ENCODE measurements around the gene CD79B. TPM values are rescaled to one million over a fixed set of nuclear protein-coding genes. Genes with fewer than 3 reads are reported as not detected.

CD79B gene
- total RNA-seq, 1 donor from 2014 or later = not detected

- Histone ChIP-seq H3K4me3 (ENCODE audit: low read depth, low read length) (no peak overlapping the region), H3K36me3 (ENCODE audit: control insufficient read depth, insufficient read depth, low read length) (no peaks in the 10 kb centered on the region), H3K27me3 (ENCODE audit: control insufficient read depth, insufficient read depth, low read length) (no peaks in the 10 kb centered on the region)
- TF ChIP-seq CTCF (IDR thresholded peaks at IDR 0.05; ENCODE audit: insufficient read depth, low read length, severe bottlenecking) = no peak
- FAIRE-seq (no peak), DNase-seq (ENCODE audit: low read depth) (no peak)
Observed at GRCh38 chr17:63960006-63960405, 27.9 kb upstream of the CD79B start.

- Histone ChIP-seq H3K4me3 (ENCODE audit: low read depth, low read length) (no peak overlapping the region), H3K27me3 (ENCODE audit: control insufficient read depth, insufficient read depth, low read length) (no peaks in the 10 kb centered on the region), H3K36me3 (ENCODE audit: control insufficient read depth, insufficient read depth, low read length) (no peaks in the 10 kb centered on the region)
- FAIRE-seq (no peak), DNase-seq (ENCODE audit: low read depth) (no peak)
- no peak for TF ChIP-seq CTCF (IDR thresholded peaks at IDR 0.05; ENCODE audit: insufficient read depth, low read length, severe bottlenecking)
Observed at GRCh38 chr17:63956296-63956920, 24.3 kb upstream of the CD79B start.

- no peak overlapping the region for H3K4me3 ChIP-seq (ENCODE audit: low read depth, low read length)
- no peak for TF ChIP-seq CTCF (IDR thresholded peaks at IDR 0.05; ENCODE audit: insufficient read depth, low read length, severe bottlenecking)
- DNase-seq (ENCODE audit: low read depth) (no peak), FAIRE-seq (no peak)
- H3K36me3 ChIP-seq (ENCODE audit: control insufficient read depth, insufficient read depth, low read length) = no peaks in the 10 kb centered on the region
- no peaks in the 10 kb centered on the region for H3K27me3 ChIP-seq (ENCODE audit: control insufficient read depth, insufficient read depth, low read length)
Observed at GRCh38 chr17:63955791-63956190, 23.7 kb upstream of the CD79B start.

- DNase-seq (ENCODE audit: low read depth) = no peak
- H3K4me3 ChIP-seq (ENCODE audit: low read depth, low read length) = no peak overlapping the region
- no peaks in the 10 kb centered on the region for H3K27me3 ChIP-seq (ENCODE audit: control insufficient read depth, insufficient read depth, low read length)
- FAIRE-seq = no peak
- no peak for TF ChIP-seq CTCF (IDR thresholded peaks at IDR 0.05; ENCODE audit: insufficient read depth, low read length, severe bottlenecking)
- no peaks in the 10 kb centered on the region for H3K36me3 ChIP-seq (ENCODE audit: control insufficient read depth, insufficient read depth, low read length)
Observed at GRCh38 chr17:63955232-63955631, 23.1 kb upstream of the CD79B start.

GRCh38 chr17:63954402-63955063 lies 22.4 kb upstream of the CD79B start:
- DNase-seq (ENCODE audit: low read depth) (no peak), FAIRE-seq (no peak)
- Histone ChIP-seq H3K36me3 (ENCODE audit: control insufficient read depth, insufficient read depth, low read length) (no peaks in the 10 kb centered on the region), H3K4me3 (ENCODE audit: low read depth, low read length) (no peak overlapping the region), H3K27me3 (ENCODE audit: control insufficient read depth, insufficient read depth, low read length) (no peaks in the 10 kb centered on the region)
- TF ChIP-seq CTCF (IDR thresholded peaks at IDR 0.05; ENCODE audit: insufficient read depth, low read length, severe bottlenecking) = no peak

Measured in bronchial epithelial cell (primary cell).